Glutamatergic neuron (in vitro differentiated cells): ENCODE results near the gene NR2F6. TPM values are rescaled to one million over a fixed set of nuclear protein-coding genes. Genes with fewer than 3 reads are reported as not detected.
"Not testable (repeated sequence)": the region's sequence is repeated elsewhere in the genome, so short reads cannot be mapped to it uniquely, and the experiment has no call there.

ENCODE experiments used
- DNase-seq: peaks from one replicate; pipeline ENCODE4 v3.0.0; 2022
- H3K27ac Mint-ChIP-seq: one replicate; pipeline ENCODE4 v1.8.0; 2020; ENCODE audit warnings: mild to moderate bottlenecking, mixed read lengths, inconsistent platforms; ENCODE audit not compliant: unreplicated experiment
- H3K27me3 Mint-ChIP-seq: one replicate; pipeline ENCODE4 v1.8.0; 2020; ENCODE audit warnings: mild to moderate bottlenecking, moderate library complexity, mixed read lengths, inconsistent platforms; ENCODE audit not compliant: unreplicated experiment
- H3K36me3 Mint-ChIP-seq: one replicate; pipeline ENCODE4 v1.8.0; 2020; ENCODE audit warnings: mild to moderate bottlenecking, mixed read lengths, inconsistent platforms; ENCODE audit not compliant: unreplicated experiment
- H3K4me1 Mint-ChIP-seq: one replicate; pipeline ENCODE4 v1.8.0; 2020; ENCODE audit warnings: mild to moderate bottlenecking, low read depth, mixed read lengths, inconsistent platforms; ENCODE audit not compliant: unreplicated experiment
- H3K4me3 Mint-ChIP-seq: one replicate; pipeline ENCODE4 v1.8.0; 2020; ENCODE audit warnings: mild to moderate bottlenecking, mixed read lengths, inconsistent platforms; ENCODE audit not compliant: unreplicated experiment
- H3K9me3 Mint-ChIP-seq: one replicate; pipeline ENCODE4 v1.8.0; 2020; ENCODE audit warnings: mild to moderate bottlenecking, moderate library complexity, mixed read lengths, inconsistent platforms; ENCODE audit not compliant: unreplicated experiment
- CTCF ChIP-seq: fragments of 200-600 bp; sonication (generic); IDR thresholded peaks from one replicate; pipeline ENCODE4 v1.5.0; 2021; ENCODE audit not compliant: partially characterized antibody, unreplicated experiment
- total RNA-seq: library from RNA; stranded (reverse); fragmentation: NEBNext Ultra II Directional; extraction: Animal tissue kit (Norgen Biotek cat#: 25700); gene quantifications from one replicate; pipeline ENCODE4 v1.2.1, GENCODE V29; 2021; ENCODE audit not compliant: unreplicated experiment

Gene NR2F6
- total RNA-seq, 1 donor from 2014 or later: 109 TPM

GRCh38 chr19:17194608-17195007 is 51.1 kb downstream of the NR2F6 start:
- no peak for TF ChIP-seq CTCF
- H3K27ac Mint-ChIP-seq: no peak overlapping the region
- DNase-seq: no peak
- no peaks in the 10 kb centered on the region for H3K4me1 Mint-ChIP-seq
- peaks cover 4% of the 10 kb centered on the region for H3K9me3 Mint-ChIP-seq
- peaks cover 18% of the 10 kb centered on the region for H3K36me3 Mint-ChIP-seq
- no peak overlapping the region for H3K4me3 Mint-ChIP-seq
- H3K27me3 Mint-ChIP-seq: peaks cover 5% of the 10 kb centered on the region

DNA sequence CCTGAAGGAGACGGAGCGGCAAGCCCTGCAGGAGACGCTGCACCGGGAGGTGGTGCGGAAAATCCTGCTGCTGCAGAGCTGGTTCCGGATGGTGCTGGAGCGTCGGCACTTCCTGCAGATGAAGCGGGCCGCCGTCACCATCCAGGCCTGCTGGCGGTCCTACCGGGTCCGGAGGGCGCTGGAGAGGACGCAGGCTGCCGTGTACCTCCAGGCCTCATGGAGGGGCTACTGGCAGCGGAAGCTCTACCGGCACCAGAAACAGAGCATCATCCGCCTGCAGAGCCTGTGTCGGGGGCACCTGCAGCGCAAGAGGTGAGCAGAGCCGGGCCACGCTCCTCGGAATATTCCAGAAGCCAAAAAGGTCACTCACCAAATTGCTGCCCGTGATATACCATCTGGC is 53.0 kb downstream of the NR2F6 start:
- peaks cover 11% of the 10 kb centered on the region for H3K36me3 Mint-ChIP-seq
- no peak for TF ChIP-seq CTCF
- H3K4me1 Mint-ChIP-seq: no peaks in the 10 kb centered on the region
- H3K9me3 Mint-ChIP-seq: peaks cover 5% of the 10 kb centered on the region
- H3K27me3 Mint-ChIP-seq: peaks cover 4% of the 10 kb centered on the region
- no peak overlapping the region for H3K27ac Mint-ChIP-seq
- DNase-seq: no peak
- no peak overlapping the region for H3K4me3 Mint-ChIP-seq

DNA sequence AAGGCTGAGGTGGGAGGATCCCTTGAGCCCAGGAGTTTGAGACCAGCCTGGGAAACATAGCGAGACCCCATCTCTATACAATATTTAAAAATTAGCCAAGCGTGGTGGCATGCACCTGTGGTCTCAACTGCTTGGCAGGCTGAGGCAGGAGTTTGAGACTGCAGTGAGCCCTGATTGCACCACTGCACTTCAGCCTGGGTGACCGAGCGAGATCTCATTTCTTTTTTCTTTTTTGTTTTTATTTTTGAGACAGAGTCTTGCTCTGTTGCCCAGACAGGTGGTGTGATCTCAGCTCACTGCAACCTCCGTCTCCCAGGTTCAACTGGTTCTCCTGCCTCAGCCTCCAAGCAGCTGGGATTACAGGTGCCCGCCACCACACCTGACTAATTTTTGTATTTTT is 54.0 kb downstream of the NR2F6 start:
- not testable (repeated sequence) for H3K27me3 Mint-ChIP-seq, DNase-seq, H3K9me3 Mint-ChIP-seq, H3K27ac Mint-ChIP-seq, H3K36me3 Mint-ChIP-seq, H3K4me3 Mint-ChIP-seq, H3K4me1 Mint-ChIP-seq

DNA sequence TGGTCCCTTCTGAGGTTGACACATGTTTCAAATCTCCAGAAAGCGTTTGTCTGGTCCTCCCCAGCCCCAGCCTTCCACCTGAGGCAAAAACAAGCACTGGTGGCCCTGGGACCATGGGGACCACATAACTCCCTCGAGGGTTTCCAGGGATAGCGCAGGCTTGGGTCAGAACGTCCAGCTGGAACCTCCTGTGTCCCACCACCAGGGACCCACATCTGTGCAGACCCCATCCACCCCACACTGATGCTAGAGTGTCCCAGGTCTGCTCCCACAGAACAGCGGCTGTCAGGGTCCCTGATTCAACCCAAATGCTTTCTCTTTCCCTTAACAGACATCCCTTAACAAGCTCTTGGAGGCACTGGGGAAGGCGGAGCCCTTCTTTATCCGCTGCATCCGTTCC is 60.1 kb downstream of the NR2F6 start:
- Mint-ChIP-seq H3K27me3 (peaks cover 3% of the 10 kb centered on the region), H3K27ac (no peak overlapping the region), H3K4me3 (no peak overlapping the region), H3K4me1 (peaks cover 2% of the 10 kb centered on the region), H3K9me3 (peaks cover 1% of the 10 kb centered on the region), H3K36me3 (no peaks in the 10 kb centered on the region)
- TF ChIP-seq CTCF: no peak
- DNase-seq: no peak

DNA sequence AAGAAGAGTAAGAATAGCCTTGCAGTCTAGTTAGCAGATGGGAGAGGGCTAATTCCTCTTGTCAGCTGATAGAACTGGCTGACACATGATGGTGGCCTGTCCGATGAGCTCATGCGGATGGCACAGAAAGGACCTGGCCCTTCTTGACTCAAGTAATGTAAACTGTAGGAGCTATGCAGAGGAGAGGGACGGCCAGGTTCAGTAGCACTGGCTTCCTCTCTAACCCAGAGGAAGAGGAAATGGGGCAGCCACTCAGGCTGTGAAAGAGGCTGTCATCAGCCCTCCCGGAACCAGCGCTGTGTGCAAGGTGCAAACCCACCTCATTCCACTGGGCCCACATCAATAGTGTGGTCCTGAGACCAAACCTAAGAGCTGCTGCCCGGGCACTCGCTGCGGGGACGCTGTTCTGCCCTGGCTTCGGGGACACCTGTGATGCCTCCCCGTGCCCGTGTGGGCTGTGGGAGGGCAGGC is 61.3 kb downstream of the NR2F6 start:
- DNase-seq: no peak
- no peak for TF ChIP-seq CTCF
- Mint-ChIP-seq H3K4me1 (peaks cover 2% of the 10 kb centered on the region), H3K9me3 (peaks cover 1% of the 10 kb centered on the region), H3K27ac (no peak overlapping the region), H3K4me3 (no peak overlapping the region), H3K36me3 (no peaks in the 10 kb centered on the region), H3K27me3 (peaks cover 3% of the 10 kb centered on the region)
